Heart left ventricle (tissue), 13 donors: Measurements from ENCODE around the gene NSD1.

Experiments
- CTCF ChIP-seq, 12 donors: fragments of 200-600 bp; sonication (generic) in 4 of 12; IDR thresholded peaks; one replicate each; pipeline versions ENCODE4 v1.5.0 to v1.8.0; 2018 to 2022; ENCODE audit warnings: antibody characterized with exemption in 12 of 12, mild to moderate bottlenecking in 5 of 12
- POLR2A ChIP-seq, 2 donors: fragments of 450-650 bp; IDR thresholded peaks; one replicate each; pipeline ENCODE4 v1.6.1; 2017; ENCODE audit warnings: antibody characterized with exemption in 2 of 2, mild to moderate bottlenecking in 2 of 2, moderate library complexity in 2 of 2
- donor health status: ischemic (EF 13 %, LVEDD 7.1; RV severe dilation, severe dysfunction).
- donor health status: DM: no; HTN: yes; CAD: no.
- donor health status: DM: no; HTN: no; CAD: no.
- donor health status: ischemic (EF 25% LVEDD 6.9; RV normal size, moderate dysfunction).
- donor health status: ischemic (EF 25% LVEDD 5.7; RV mildly dilated, moderate dysfunction).
- donor health status: ischemic (EF 35%, LVEDD 5.7; RV mildly dilated, moderate dysfunction).
- donor health status: nonischemic (EF 11% LVEDD 7.7; RV severe dilation, severe dysfunction).
- donor health status: DM: yes; HTN: yes; CAD: no.
- donor health status: PGD.
- donor health status: ischemic (EF 29% LVEDD 5.4; RV normal size, mild dysfunction).
- donor health status: nonischemic (EF 23%, LVEDD 6.1; RV moderate dilation, normal function).

- TF ChIP-seq CTCF (IDR thresholded peaks at IDR 0.05) (no peak), POLR2A (IDR thresholded peaks at IDR 0.05) (no peak)
These were observed 42.7 kb downstream of the NSD1 start for GRCh38 chr5:177176175-177176711.
